ENCODE data around the gene AP3B2.
"Not testable (repeated sequence)": the region's sequence is repeated elsewhere in the genome, so short reads cannot be mapped to it uniquely, and the experiment has no call there.

Gene AP3B2

GRCh38 chr15:82709421-82710207, at the start of gene AP3B2:
Gene AP3B2, minus strand, starts transcription at chr15:82709875. Its CDS starts 169 bp downstream, at chr15:82709706.
- DNase-seq, result peak in 47 of 56 donors; percentile 6 to 73 (median 52)

- no peak for DNase-seq
Observed at GRCh38 chr15:82751308-82751707, 41.6 kb upstream of the AP3B2 start.

GRCh38 chr15:82750831-82751180, 41.1 kb upstream of the AP3B2 start:
- DNase-seq, result no peak

GRCh38 chr15:82749951-82750830, 40.5 kb upstream of the AP3B2 start:
- DNase-seq, result peak; percentile 54 to 97 (median 89)

- no peak for DNase-seq
Observed at GRCh38 chr15:82748315-82748714, 38.6 kb upstream of the AP3B2 start.

- no peak for DNase-seq
Observed at GRCh38 chr15:82743810-82744209, 34.1 kb upstream of the AP3B2 start.

GRCh38 chr15:82742134-82742533, 32.5 kb upstream of the AP3B2 start:
- no peak for DNase-seq

- DNase-seq, result no peak
Observed at GRCh38 chr15:82739086-82739485, 29.4 kb upstream of the AP3B2 start.

- DNase-seq, result peak in 2 of 56 donors; percentile 6 to 9
Observed at GRCh38 chr15:82737975-82738374, 28.3 kb upstream of the AP3B2 start.

- DNase-seq, result no peak
Observed at GRCh38 chr15:82731527-82731926, 21.9 kb upstream of the AP3B2 start.

GRCh38 chr15:82730022-82730530, 20.4 kb upstream of the AP3B2 start:
- DNase-seq, result no peak

GRCh38 chr15:82726816-82727215, 17.1 kb upstream of the AP3B2 start:
- no peak for DNase-seq

- no peak for DNase-seq
Observed at GRCh38 chr15:82715003-82715402, 5.3 kb upstream of the AP3B2 start.

GRCh38 chr15:82714016-82714415, 4.3 kb upstream of the AP3B2 start:
- DNase-seq, result no peak

GRCh38 chr15:82712036-82712435, 2.4 kb upstream of the AP3B2 start:
- no peak for DNase-seq

- DNase-seq, result no peak
Observed at GRCh38 chr15:82710926-82711490, 1.3 kb upstream of the AP3B2 start.

GRCh38 chr15:82710208-82710555, 507 bp upstream of the AP3B2 start:
- no peak for DNase-seq

GRCh38 chr15:82709081-82709420, 624 bp downstream of the AP3B2 start:
- DNase-seq, result peak in 3 of 56 donors; percentile 23 to 41 (median 41)

GRCh38 chr15:82705856-82706255, 3.8 kb downstream of the AP3B2 start:
- not testable (repeated sequence) for DNase-seq

GRCh38 chr15:82699726-82700125, 9.9 kb downstream of the AP3B2 start:
- DNase-seq, result no peak

GRCh38 chr15:82698711-82699345, 10.8 kb downstream of the AP3B2 start:
- no peak for DNase-seq
